WTC11 (cell line): ENCODE measurements around the gene GJB2. TPM values are rescaled to one million over a fixed set of nuclear protein-coding genes. Genes with fewer than 3 reads are reported as not detected.

Experiments
- ATAC-seq: fragments of 200-7000 bp; cut with Tn5 transposase; 2 replicates; pipeline ENCODE4 v1.10.0; 2021; ENCODE audit warnings: mild to moderate bottlenecking, moderate library complexity
- CTCF ChIA-PET: fragments of 300-600 bp; sonication (Branson Sonifier 250); formaldehyde crosslinking; loops from one replicate; lab custom pipeline; 2021; ENCODE audit warnings: antibody characterized with exemption; lab: Charles Lee
- POLR2A ChIA-PET: fragments of 350-600 bp; sonication (Branson Sonifier 250); formaldehyde crosslinking; loops from one replicate; lab custom pipeline; 2021; ENCODE audit warnings: antibody characterized with exemption; lab: Charles Lee
- DNase-seq: peaks from one replicate; pipeline ENCODE4 v3.0.0; 2021; ENCODE audit warnings: low spot score
- H3K27ac Mint-ChIP-seq: 2 replicates; pipeline ENCODE4 v1.8.0; 2021; ENCODE audit warnings: mixed read lengths
- H3K27me3 Mint-ChIP-seq: 2 replicates; pipeline ENCODE4 v1.8.0; 2021; ENCODE audit warnings: low read depth, mild to moderate bottlenecking, moderate library complexity, mixed read lengths
- H3K36me3 Mint-ChIP-seq: 2 replicates; pipeline ENCODE4 v1.8.0; 2021; ENCODE audit warnings: mixed read lengths
- H3K4me1 Mint-ChIP-seq: 2 replicates; pipeline ENCODE4 v1.8.0; 2022; ENCODE audit warnings: mixed read lengths
- H3K4me3 Mint-ChIP-seq: 2 replicates; pipeline ENCODE4 v1.8.0; 2021; ENCODE audit warnings: mild to moderate bottlenecking, moderate library complexity, mixed read lengths
- H3K9me3 Mint-ChIP-seq: 2 replicates; pipeline ENCODE4 v1.8.0; 2021; ENCODE audit warnings: mixed read lengths
- CDX4 ChIP-seq: fragments of 250-450 bp; sonication (Bioruptor Pico); IDR thresholded peaks from 2 replicates; pipeline ENCODE4 v1.9.0; 2021; ENCODE audit warnings: moderate library complexity, mild to moderate bottlenecking, inconsistent platforms, borderline replicate concordance
- E2F1 ChIP-seq: sonication (generic); formaldehyde crosslinking; IDR thresholded peaks from 2 replicates; pipeline ENCODE4 v1.8.0; 2022; ENCODE audit warnings: mild to moderate bottlenecking, missing genetic modification reagents
- EMX1 ChIP-seq: fragments of 250-450 bp; sonication (Bioruptor Pico); IDR thresholded peaks from 2 replicates; pipeline ENCODE4 v1.8.0; 2021; ENCODE audit warnings: mild to moderate bottlenecking
- HMGXB4 ChIP-seq: sonication (generic); formaldehyde crosslinking; IDR thresholded peaks from 2 replicates; pipeline ENCODE4 v1.8.1; 2023; ENCODE audit warnings: mild to moderate bottlenecking, moderate library complexity, missing genetic modification reagents
- MXD4 ChIP-seq: fragments of 250-450 bp; sonication (Bioruptor Pico); IDR thresholded peaks from 2 replicates; pipeline ENCODE4 v1.8.0; 2021; ENCODE audit warnings: mild to moderate bottlenecking, moderate library complexity, borderline replicate concordance
- OVOL2 ChIP-seq: fragments of 250-450 bp; sonication (Bioruptor Pico); IDR thresholded peaks from 2 replicates; pipeline ENCODE4 v1.9.0; 2021; ENCODE audit warnings: mild to moderate bottlenecking, borderline replicate concordance
- TCF7 ChIP-seq: sonication (generic); formaldehyde crosslinking; IDR thresholded peaks from 2 replicates; pipeline ENCODE4 v1.8.0; 2022; ENCODE audit warnings: mild to moderate bottlenecking, low read depth, missing genetic modification reagents, moderate library complexity
- TP53 ChIP-seq: sonication (generic); formaldehyde crosslinking; IDR thresholded peaks from 2 replicates; pipeline ENCODE4 v1.8.1; 2023; ENCODE audit warnings: mild to moderate bottlenecking, missing genetic modification reagents
- USF2 ChIP-seq: sonication (generic); formaldehyde crosslinking; IDR thresholded peaks from 2 replicates; pipeline ENCODE4 v1.8.1; 2023; ENCODE audit warnings: mild to moderate bottlenecking, missing genetic modification reagents, moderate library complexity
- ZNF281 ChIP-seq: sonication (generic); formaldehyde crosslinking; IDR thresholded peaks from 2 replicates; pipeline ENCODE4 v1.8.0; 2023; ENCODE audit warnings: mild to moderate bottlenecking, missing genetic modification reagents
- ZNF671 ChIP-seq: fragments of 250-450 bp; sonication (Bioruptor Pico); IDR thresholded peaks from 2 replicates; pipeline ENCODE4 v1.8.0; 2021; ENCODE audit warnings: mild to moderate bottlenecking
- ZSCAN18 ChIP-seq: fragments of 250-450 bp; sonication (Bioruptor Pico); IDR thresholded peaks from 2 replicates; pipeline ENCODE4 v2.1.2; 2022; ENCODE audit warnings: mild to moderate bottlenecking, moderate library complexity
- total RNA-seq: library from RNA; stranded (reverse); gene quantifications from 3 replicates; pipeline ENCODE4 v1.2.3, GENCODE V29; 2021

The GJB2 gene
- total RNA-seq, 1 experiment from 2014 or later: 0.11 TPM

GRCh38 chr13:20192158-20192835 lies 441 bp downstream of the GJB2 start:
- POLR2A ChIA-PET: no interaction called here
- DNase-seq: peak; percentile 53
- Mint-ChIP-seq H3K4me3 (peak overlapping the region; percentile 68), H3K9me3 (no peaks in the 10 kb centered on the region), H3K36me3 (no peaks in the 10 kb centered on the region), H3K27ac (no peak overlapping the region), H3K27me3 (peaks cover 93% of the 10 kb centered on the region), H3K4me1 (peaks cover 18% of the 10 kb centered on the region)
- no peak for TF ChIP-seq MXD4 (CRISPR knock-in tag)
- TF ChIP-seq ZSCAN18: no peak
- no peak for TF ChIP-seq OVOL2 (CRISPR knock-in tag)
- no peak for TF ChIP-seq E2F1 (CRISPR knock-in tag)
- TF ChIP-seq EMX1 (CRISPR knock-in tag): no peak
- no peak for TF ChIP-seq TP53
- TF ChIP-seq TCF7 (CRISPR knock-in tag): no peak
- TF ChIP-seq ZNF281: no peak
- TF ChIP-seq HMGXB4 (CRISPR knock-in tag): no peak
- peak; percentile 41 for ATAC-seq
- CTCF ChIA-PET: interaction anchor here (0.5 to 2.2 kb wide), 9 partner anchors 10 to 1052 kb away, joined by 3 to 9 read pairs (median 4); no protein-coding TSS in a partner anchor

- DNase-seq: peak; percentile 31
- no peak overlapping the region for H3K27ac Mint-ChIP-seq
- H3K27me3 Mint-ChIP-seq: peaks cover 86% of the 10 kb centered on the region
- H3K4me3 Mint-ChIP-seq: peak overlapping the region; percentile 68
- ATAC-seq: peak; percentile 38
- ChIA-PET CTCF (interaction anchor here (0.6 to 2.2 kb wide), 10 partner anchors 10 to 637 kb away, joined by 3 to 9 read pairs (median 5); partner anchors contain the start of gene GJA3), POLR2A (no interaction called here)
- TF ChIP-seq ZNF671 (CRISPR knock-in tag) (no peak), CDX4 (no peak), USF2 (CRISPR knock-in tag) (0 out of 2 replicates have a peak, but pooled peaks have one; percentile 27), ZSCAN18 (no peak)
- H3K4me1 Mint-ChIP-seq: peaks cover 18% of the 10 kb centered on the region
- H3K9me3 Mint-ChIP-seq: no peaks in the 10 kb centered on the region
- H3K36me3 Mint-ChIP-seq: no peaks in the 10 kb centered on the region
Measured at GRCh38 chr13:20191311-20192157, 1.2 kb downstream of the GJB2 start.
